ENCODE measurements around the gene MRPL34.
A peak's percentile ranks its signal among the peaks of the same experiment; 100 is the strongest.

Gene MRPL34

GRCh38 chr19:17309965-17310461, 4.3 kb downstream of the MRPL34 start:
- ATAC-seq, result no peak

GRCh38 chr19:17311455-17312188, 6.0 kb downstream of the MRPL34 start:
- no peak for ATAC-seq

GRCh38 chr19:17312189-17313113, 6.8 kb downstream of the MRPL34 start:
- ATAC-seq, result no peak

GRCh38 chr19:17314007-17314593, 8.4 kb downstream of the MRPL34 start:
- ATAC-seq, result no peak

GRCh38 chr19:17318966-17319365, 13.3 kb downstream of the MRPL34 start:
- ATAC-seq, result no peak

GRCh38 chr19:17319473-17320238, 14.0 kb downstream of the MRPL34 start:
- ATAC-seq, result no peak

GRCh38 chr19:17320435-17320834, 14.8 kb downstream of the MRPL34 start:
- ATAC-seq, result no peak

- no peak for ATAC-seq
Measured at GRCh38 chr19:17321655-17322489, 16.2 kb downstream of the MRPL34 start.

GRCh38 chr19:17322854-17323253, 17.2 kb downstream of the MRPL34 start:
- no peak for ATAC-seq

GRCh38 chr19:17323300-17323963, 17.8 kb downstream of the MRPL34 start:
- ATAC-seq, result no peak

GRCh38 chr19:17323964-17324332, 18.3 kb downstream of the MRPL34 start:
- no peak for ATAC-seq

- ATAC-seq, result no peak
Measured at GRCh38 chr19:17324357-17325114, 18.9 kb downstream of the MRPL34 start.

- ATAC-seq, result no peak
Measured at GRCh38 chr19:17325133-17325532, 19.5 kb downstream of the MRPL34 start.

GRCh38 chr19:17325881-17326594, 20.4 kb downstream of the MRPL34 start:
- no peak for ATAC-seq

- no peak for ATAC-seq
Measured at GRCh38 chr19:17326595-17326966, 20.9 kb downstream of the MRPL34 start.

GRCh38 chr19:17327068-17327653, 21.5 kb downstream of the MRPL34 start:
- ATAC-seq, result no peak

- ATAC-seq, result peak; percentile 70 to 75
Measured at GRCh38 chr19:17327654-17328516, 22.2 kb downstream of the MRPL34 start.
